ENCODE results near the gene EEPD1.

GRCh38 chr7:36265680-36266079 lies 112.6 kb downstream of the EEPD1 start:
- no peak for TF ChIP-seq CTCF (IDR thresholded peaks at IDR 0.05)
- TF ChIP-seq POLR2A (IDR thresholded peaks at IDR 0.05) = no peak
- no peak for TF ChIP-seq POLR2AphosphoS5 (IDR thresholded peaks at IDR 0.05; ENCODE audit: insufficient read depth in 1 of 2, low read depth in 1 of 2)
